NT2/D1 (cell line): Measurements from ENCODE around the gene CYBA.

ENCODE experiments used
- YY1 ChIP-seq: IDR thresholded peaks from 2 replicates; pipeline ENCODE4 v1.6.1; 2011; ENCODE audit not compliant: insufficient read length, insufficient read depth
- ZNF274 ChIP-seq: IDR thresholded peaks from 2 replicates; pipeline ENCODE4 v1.6.1; 2011; ENCODE audit warnings: mild to moderate bottlenecking, low read depth, low read length

GRCh38 chr16:88616320-88616719 is 34.5 kb downstream of the CYBA start:
- no peak for TF ChIP-seq YY1
- no peak for TF ChIP-seq ZNF274
